ENCODE data around the gene ADARB1.
"Not testable (repeated sequence)": the region's sequence is repeated elsewhere in the genome, so short reads cannot be mapped to it uniquely, and the experiment has no call there.

Gene ADARB1

GRCh38 chr21:45145846-45146245, 71.5 kb downstream of the ADARB1 start:
- peaks cover 29% of the 10 kb centered on the region for H3K36me3 ChIP-seq (ENCODE audit: control insufficient read depth, insufficient read depth, low read length)
- H3K9me3 ChIP-seq (ENCODE audit: control insufficient read depth, low read length); H3K27ac ChIP-seq (ENCODE audit: low read depth, low read length, severe bottlenecking); H3K4me1 ChIP-seq (ENCODE audit: control insufficient read depth, insufficient read depth, low read length, poor library complexity, severe bottlenecking); H3K4me3 ChIP-seq (ENCODE audit: extremely low read depth, insufficient read depth, low read length, poor library complexity, severe bottlenecking): not testable (repeated sequence)
- 97% methylated on average over 9 to 10 of the region's 17 CpGs for WGBS, 2 experiments (ENCODE audit: insufficient coverage in 2 of 2)

GRCh38 chr21:45146306-45146705, 71.9 kb downstream of the ADARB1 start:
- H3K4me1 ChIP-seq (ENCODE audit: control insufficient read depth, insufficient read depth, low read length, poor library complexity, severe bottlenecking): no peaks in the 10 kb centered on the region
- no peak overlapping the region for H3K27ac ChIP-seq (ENCODE audit: low read depth, low read length, severe bottlenecking)
- WGBS, 2 experiments (ENCODE audit: insufficient coverage in 2 of 2): 96 to 100% methylated on average over 6 of the region's 8 CpGs
- no peaks in the 10 kb centered on the region for H3K9me3 ChIP-seq (ENCODE audit: control insufficient read depth, low read length)
- H3K4me3 ChIP-seq (ENCODE audit: extremely low read depth, insufficient read depth, low read length, poor library complexity, severe bottlenecking): no peak overlapping the region
- peaks cover 29% of the 10 kb centered on the region for H3K36me3 ChIP-seq (ENCODE audit: control insufficient read depth, insufficient read depth, low read length)

- H3K36me3 ChIP-seq (ENCODE audit: control insufficient read depth, insufficient read depth, low read length): peaks cover 30% of the 10 kb centered on the region
- no peak overlapping the region for H3K27ac ChIP-seq (ENCODE audit: low read depth, low read length, severe bottlenecking)
- no peaks in the 10 kb centered on the region for H3K9me3 ChIP-seq (ENCODE audit: control insufficient read depth, low read length)
- H3K4me3 ChIP-seq (ENCODE audit: extremely low read depth, insufficient read depth, low read length, poor library complexity, severe bottlenecking): no peak overlapping the region
- 76 to 92% methylated on average over 2 of the region's 2 CpGs for WGBS, 2 experiments (ENCODE audit: insufficient coverage in 2 of 2)
- H3K4me1 ChIP-seq (ENCODE audit: control insufficient read depth, insufficient read depth, low read length, poor library complexity, severe bottlenecking): peaks cover 4% of the 10 kb centered on the region
Measured at GRCh38 chr21:45146801-45147200, 72.4 kb downstream of the ADARB1 start.

GRCh38 chr21:45147473-45148315, 73.3 kb downstream of the ADARB1 start:
- Histone ChIP-seq H3K9me3 (ENCODE audit: control insufficient read depth, low read length) (no peaks in the 10 kb centered on the region), H3K36me3 (ENCODE audit: control insufficient read depth, insufficient read depth, low read length) (peaks cover 31% of the 10 kb centered on the region), H3K4me3 (ENCODE audit: extremely low read depth, insufficient read depth, low read length, poor library complexity, severe bottlenecking) (no peak overlapping the region), H3K27ac (ENCODE audit: low read depth, low read length, severe bottlenecking) (no peak overlapping the region), H3K4me1 (ENCODE audit: control insufficient read depth, insufficient read depth, low read length, poor library complexity, severe bottlenecking) (peaks cover 9% of the 10 kb centered on the region)
- WGBS, 2 experiments (ENCODE audit: insufficient coverage in 2 of 2): 87 to 91% methylated on average over 20 to 24 of the region's 30 CpGs

- Histone ChIP-seq H3K4me3 (ENCODE audit: extremely low read depth, insufficient read depth, low read length, poor library complexity, severe bottlenecking) (no peak overlapping the region), H3K36me3 (ENCODE audit: control insufficient read depth, insufficient read depth, low read length) (peaks cover 28% of the 10 kb centered on the region), H3K27ac (ENCODE audit: low read depth, low read length, severe bottlenecking) (no peak overlapping the region), H3K4me1 (ENCODE audit: control insufficient read depth, insufficient read depth, low read length, poor library complexity, severe bottlenecking) (peaks cover 9% of the 10 kb centered on the region), H3K9me3 (ENCODE audit: control insufficient read depth, low read length) (no peaks in the 10 kb centered on the region)
- WGBS, 2 experiments (ENCODE audit: insufficient coverage in 2 of 2): 87 to 90% methylated on average over 12 to 14 of the region's 14 CpGs
Measured at GRCh38 chr21:45148316-45148990, 74.1 kb downstream of the ADARB1 start.

GRCh38 chr21:45149021-45149420, 74.6 kb downstream of the ADARB1 start:
- no peaks in the 10 kb centered on the region for H3K9me3 ChIP-seq (ENCODE audit: control insufficient read depth, low read length)
- H3K4me1 ChIP-seq (ENCODE audit: control insufficient read depth, insufficient read depth, low read length, poor library complexity, severe bottlenecking): peaks cover 9% of the 10 kb centered on the region
- peaks cover 28% of the 10 kb centered on the region for H3K36me3 ChIP-seq (ENCODE audit: control insufficient read depth, insufficient read depth, low read length)
- H3K27ac ChIP-seq (ENCODE audit: low read depth, low read length, severe bottlenecking): no peak overlapping the region
- WGBS, 2 experiments (ENCODE audit: insufficient coverage in 2 of 2): 91 to 93% methylated on average over 5 of the region's 5 CpGs
- H3K4me3 ChIP-seq (ENCODE audit: extremely low read depth, insufficient read depth, low read length, poor library complexity, severe bottlenecking): no peak overlapping the region

GRCh38 chr21:45150638-45151131, 76.3 kb downstream of the ADARB1 start:
- H3K27ac ChIP-seq (ENCODE audit: low read depth, low read length, severe bottlenecking): no peak overlapping the region
- no peak overlapping the region for H3K4me3 ChIP-seq (ENCODE audit: extremely low read depth, insufficient read depth, low read length, poor library complexity, severe bottlenecking)
- peaks cover 17% of the 10 kb centered on the region for H3K36me3 ChIP-seq (ENCODE audit: control insufficient read depth, insufficient read depth, low read length)
- 100% methylated on average over 4 to 5 of the region's 6 CpGs for WGBS, 2 experiments (ENCODE audit: insufficient coverage in 2 of 2)
- peaks cover 9% of the 10 kb centered on the region for H3K4me1 ChIP-seq (ENCODE audit: control insufficient read depth, insufficient read depth, low read length, poor library complexity, severe bottlenecking)
- no peaks in the 10 kb centered on the region for H3K9me3 ChIP-seq (ENCODE audit: control insufficient read depth, low read length)

GRCh38 chr21:45151445-45152160, 77.2 kb downstream of the ADARB1 start:
- Histone ChIP-seq H3K27ac (ENCODE audit: low read depth, low read length, severe bottlenecking) (no peak overlapping the region), H3K36me3 (ENCODE audit: control insufficient read depth, insufficient read depth, low read length) (peaks cover 9% of the 10 kb centered on the region), H3K9me3 (ENCODE audit: control insufficient read depth, low read length) (no peaks in the 10 kb centered on the region), H3K4me1 (ENCODE audit: control insufficient read depth, insufficient read depth, low read length, poor library complexity, severe bottlenecking) (peaks cover 9% of the 10 kb centered on the region), H3K4me3 (ENCODE audit: extremely low read depth, insufficient read depth, low read length, poor library complexity, severe bottlenecking) (no peak overlapping the region)
- WGBS, 2 experiments (ENCODE audit: insufficient coverage in 2 of 2): 89 to 95% methylated on average over 6 to 7 of the region's 10 CpGs

- 42 to 66% methylated on average over 16 to 23 of the region's 24 CpGs for WGBS, 2 experiments (ENCODE audit: insufficient coverage in 2 of 2)
- H3K27ac ChIP-seq (ENCODE audit: low read depth, low read length, severe bottlenecking): no peak overlapping the region
- H3K9me3 ChIP-seq (ENCODE audit: control insufficient read depth, low read length): no peaks in the 10 kb centered on the region
- H3K36me3 ChIP-seq (ENCODE audit: control insufficient read depth, insufficient read depth, low read length): peaks cover 8% of the 10 kb centered on the region
- peaks cover 9% of the 10 kb centered on the region for H3K4me1 ChIP-seq (ENCODE audit: control insufficient read depth, insufficient read depth, low read length, poor library complexity, severe bottlenecking)
- no peak overlapping the region for H3K4me3 ChIP-seq (ENCODE audit: extremely low read depth, insufficient read depth, low read length, poor library complexity, severe bottlenecking)
Measured at GRCh38 chr21:45152265-45152746, 77.9 kb downstream of the ADARB1 start.

Measured in mesodermal cell (in vitro differentiated cells).